GM03348 (cell line): Measurements from ENCODE around the gene CNR2.
A peak's percentile ranks its signal among the peaks of the same experiment; 100 is the strongest.
"Not testable (repeated sequence)": the region's sequence is repeated elsewhere in the genome, so short reads cannot be mapped to it uniquely, and the experiment has no call there.

Source experiments
- DNase-seq: peaks from one replicate; pipeline ENCODE4 v3.0.0; 2012; ENCODE audit warnings: low spot score

Gene CNR2

GRCh38 chr1:23834156-23834555 is 79.0 kb downstream of the CNR2 start:
- DNase-seq: not testable (repeated sequence)

DNA sequence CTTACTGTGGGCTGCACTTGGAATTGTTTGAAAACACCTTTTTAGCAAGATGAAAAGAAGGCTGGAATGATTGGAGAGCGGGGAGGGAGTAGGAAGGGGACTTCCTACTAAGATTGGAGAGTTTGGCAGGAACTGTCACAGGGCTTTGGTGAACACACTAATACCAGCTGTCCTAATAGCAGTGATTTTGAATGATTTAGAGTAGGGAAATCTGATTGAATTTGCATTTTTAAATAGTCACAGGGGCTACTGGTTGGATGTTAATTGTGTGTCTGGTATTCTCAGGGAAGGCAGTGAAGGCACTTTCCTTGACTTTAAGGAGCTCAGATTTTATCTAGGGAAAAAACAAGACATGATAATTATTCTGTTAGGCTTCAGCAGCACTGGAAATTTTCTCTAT is 85.4 kb downstream of the CNR2 start:
- DNase-seq: no peak

- not testable (repeated sequence) for DNase-seq
Measured at GRCh38 chr1:23826590-23826989, 86.6 kb downstream of the CNR2 start.

DNA sequence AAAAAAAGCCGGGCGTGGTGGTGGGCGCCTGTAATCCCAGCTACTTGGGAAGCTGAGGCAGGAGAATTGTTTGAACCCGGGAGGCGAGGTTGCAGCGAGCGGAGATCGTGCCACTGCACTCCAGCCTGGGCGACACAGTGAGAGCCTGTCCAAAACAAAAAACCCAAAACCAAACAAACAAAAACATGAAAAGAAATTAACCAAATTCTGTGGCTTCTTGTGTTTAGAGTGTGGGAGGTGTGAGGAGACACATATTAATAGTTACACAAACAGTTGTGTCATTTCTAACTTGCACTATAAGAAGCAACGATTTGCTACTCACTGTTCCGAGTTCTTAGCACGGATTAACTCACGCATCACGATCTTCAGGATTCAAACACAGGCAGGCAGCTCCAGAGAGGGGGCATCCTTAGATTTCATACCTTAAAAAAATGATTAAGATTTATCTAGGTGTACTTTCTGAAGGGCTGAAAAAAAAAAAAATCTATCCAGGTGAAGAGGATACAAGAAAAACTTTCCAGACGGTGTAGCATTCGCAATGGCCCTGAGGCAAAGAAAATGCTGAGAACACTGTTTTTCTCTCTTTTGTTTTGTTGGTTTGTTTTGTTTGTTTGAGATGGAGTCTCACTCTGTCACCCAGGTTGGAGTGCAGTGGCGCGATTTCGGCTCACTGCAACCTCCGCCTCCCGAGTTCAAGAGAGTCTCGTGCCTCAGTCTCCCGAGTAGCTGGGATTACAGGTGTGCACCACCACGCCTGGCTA is 87.2 kb downstream of the CNR2 start:
- DNase-seq: no peak

- peak; percentile 96 for DNase-seq
Measured at GRCh38 chr1:23825076-23825761, 87.9 kb downstream of the CNR2 start, which contains the start of gene HMGCL. HMGCL (minus strand) TSS chr1:23825429; CDS start chr1:23825415, 14 bp downstream.

DNA sequence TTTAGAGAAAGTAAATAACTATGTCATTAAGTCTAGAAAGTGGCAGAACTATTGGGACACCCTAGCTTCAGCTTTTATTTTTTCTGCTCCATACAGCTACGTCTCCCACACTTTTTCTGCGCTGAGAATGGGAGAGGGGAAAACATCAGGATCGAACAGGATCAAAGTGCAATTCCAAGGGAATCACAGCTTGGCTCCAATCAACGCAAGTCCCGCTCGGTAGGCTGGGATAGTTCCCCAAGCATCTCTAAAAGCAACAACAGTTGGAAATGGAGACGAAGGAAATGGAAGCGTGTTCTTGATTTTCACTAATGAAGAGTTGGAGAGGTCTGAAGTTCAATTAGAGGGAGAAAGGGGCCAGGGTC is 88.5 kb downstream of the CNR2 start:
- peak; percentile 25 for DNase-seq

- DNase-seq: no peak
Measured at GRCh38 chr1:23823767-23824166, 89.4 kb downstream of the CNR2 start.
